ENCODE results near the gene TBX19.

Gene TBX19

DNA sequence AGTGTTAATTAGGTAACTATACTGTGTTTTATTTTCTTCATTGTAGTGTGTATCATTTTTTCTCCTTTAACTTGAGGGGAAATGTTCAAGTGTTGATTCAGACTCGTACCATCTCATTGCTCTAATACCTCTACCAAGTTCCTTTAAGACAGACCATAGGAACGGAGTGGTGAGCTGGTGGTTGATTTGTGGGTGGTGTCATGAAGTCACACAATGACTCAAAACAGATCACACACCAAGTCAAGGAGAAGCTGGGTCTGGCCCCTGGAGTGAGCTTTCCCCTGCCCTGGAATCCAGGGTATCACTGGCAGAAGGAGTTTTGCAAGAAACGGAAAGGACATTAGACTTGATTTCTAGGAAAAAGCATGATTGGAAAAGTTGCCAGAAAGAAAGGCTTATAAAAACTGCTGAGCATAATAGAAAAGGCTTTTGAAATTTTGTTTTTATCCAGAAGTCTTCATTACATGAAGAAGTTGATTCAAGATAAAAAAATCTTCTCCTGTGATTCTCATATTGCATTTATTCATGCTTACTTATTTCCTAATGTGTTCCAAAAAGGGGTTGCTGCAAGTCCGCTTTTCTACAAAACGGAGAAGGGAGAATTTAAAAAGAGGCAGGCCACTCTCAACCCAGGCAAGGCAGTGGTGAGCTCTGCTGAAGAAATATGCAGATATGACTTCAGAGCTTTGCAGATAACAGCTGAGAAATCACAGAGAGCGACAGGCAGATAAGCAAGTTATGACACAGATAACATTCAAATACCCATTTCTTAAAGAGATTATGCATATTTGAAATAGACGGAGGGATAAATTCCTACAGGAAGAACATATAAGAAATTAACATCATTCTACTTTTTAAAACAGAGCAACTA is 79.7 kb downstream of the TBX19 start:
- DNase-seq: no peak

DNA sequence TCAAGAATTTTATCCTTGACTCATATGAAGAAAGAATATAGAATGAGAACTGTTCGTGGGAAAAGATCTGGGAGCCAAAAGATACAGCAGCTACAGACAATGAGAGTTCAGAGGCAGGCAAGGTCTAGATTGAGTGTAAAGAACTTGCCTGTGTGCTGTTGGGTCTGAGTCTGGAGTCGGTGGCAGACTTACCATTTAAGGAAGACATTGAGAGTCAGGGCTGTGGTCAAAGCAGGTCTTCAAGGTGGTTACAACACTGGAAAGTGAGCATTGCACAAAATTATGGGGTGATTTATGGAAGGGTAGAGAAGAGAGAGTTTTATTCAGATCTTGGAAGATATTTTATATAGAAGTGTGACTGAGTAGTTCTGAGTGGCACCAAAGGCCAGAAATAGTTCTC is 80.6 kb downstream of the TBX19 start:
- no peak for DNase-seq

DNA sequence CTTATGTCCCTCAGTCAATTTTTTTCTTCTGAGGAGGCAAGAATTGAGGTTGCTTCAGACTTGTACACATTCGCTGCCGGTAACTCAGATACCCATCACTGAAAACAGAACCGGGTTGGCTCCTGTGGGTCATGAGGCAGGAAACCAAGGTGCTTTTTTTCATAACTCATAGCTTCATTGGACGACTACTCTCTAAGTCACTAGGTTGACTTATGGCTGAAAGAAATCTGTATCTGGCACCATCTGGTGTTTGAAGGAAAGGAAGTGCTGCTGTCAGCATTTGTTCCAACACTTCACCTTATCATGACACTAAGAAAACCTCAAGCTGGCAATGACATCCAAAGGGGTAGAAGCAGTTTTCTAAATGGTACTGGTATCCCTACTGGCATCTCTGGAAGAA is 82.3 kb downstream of the TBX19 start:
- DNase-seq: no peak

Data from SW 1271 (cell line).